Measurements from ENCODE around the gene THOC1.
"Not testable (repeated sequence)": the region's sequence is repeated elsewhere in the genome, so short reads cannot be mapped to it uniquely, and the experiment has no call there.

THOC1 gene

GRCh38 chr18:303607-304006, 35.8 kb upstream of the THOC1 start:
- Histone ChIP-seq H3K27ac (ENCODE audit: insufficient read depth, low read length, poor library complexity, severe bottlenecking) (no peak overlapping the region), H3K9me3 (ENCODE audit: control insufficient read depth, low read length) (no peaks in the 10 kb centered on the region), H3K27me3 (replicated peaks; ENCODE audit: control insufficient read depth, insufficient read depth, low read length, poor library complexity, severe bottlenecking) (no peaks in the 10 kb centered on the region), H3K36me3 (ENCODE audit: control insufficient read depth, insufficient read depth, low read length) (no peaks in the 10 kb centered on the region), H3K4me3 (ENCODE audit: insufficient read depth, low read depth, low read length, poor library complexity, severe bottlenecking) (no peak overlapping the region), H3K4me1 (ENCODE audit: control insufficient read depth, insufficient read depth, low read length, poor library complexity, severe bottlenecking) (no peaks in the 10 kb centered on the region)
- DNase-seq = no peak

GRCh38 chr18:303011-303410, 35.2 kb upstream of the THOC1 start:
- no peaks in the 10 kb centered on the region for H3K36me3 ChIP-seq (ENCODE audit: control insufficient read depth, insufficient read depth, low read length)
- H3K27me3 ChIP-seq (replicated peaks; ENCODE audit: control insufficient read depth, insufficient read depth, low read length, poor library complexity, severe bottlenecking) = no peaks in the 10 kb centered on the region
- H3K4me3 ChIP-seq (ENCODE audit: insufficient read depth, low read depth, low read length, poor library complexity, severe bottlenecking) = no peak overlapping the region
- H3K9me3 ChIP-seq (ENCODE audit: control insufficient read depth, low read length) = no peaks in the 10 kb centered on the region
- no peak overlapping the region for H3K27ac ChIP-seq (ENCODE audit: insufficient read depth, low read length, poor library complexity, severe bottlenecking)
- no peak for DNase-seq
- H3K4me1 ChIP-seq (ENCODE audit: control insufficient read depth, insufficient read depth, low read length, poor library complexity, severe bottlenecking) = no peaks in the 10 kb centered on the region

- no peak for DNase-seq
- Histone ChIP-seq H3K27me3 (replicated peaks; ENCODE audit: control insufficient read depth, insufficient read depth, low read length, poor library complexity, severe bottlenecking) (no peaks in the 10 kb centered on the region), H3K36me3 (ENCODE audit: control insufficient read depth, insufficient read depth, low read length) (no peaks in the 10 kb centered on the region), H3K9me3 (ENCODE audit: control insufficient read depth, low read length) (no peaks in the 10 kb centered on the region), H3K27ac (ENCODE audit: insufficient read depth, low read length, poor library complexity, severe bottlenecking) (no peak overlapping the region), H3K4me1 (ENCODE audit: control insufficient read depth, insufficient read depth, low read length, poor library complexity, severe bottlenecking) (no peaks in the 10 kb centered on the region), H3K4me3 (ENCODE audit: insufficient read depth, low read depth, low read length, poor library complexity, severe bottlenecking) (no peak overlapping the region)
These were observed 34.2 kb upstream of the THOC1 start for GRCh38 chr18:302097-302496.

- Histone ChIP-seq H3K27ac (ENCODE audit: insufficient read depth, low read length, poor library complexity, severe bottlenecking) (no peak overlapping the region), H3K4me1 (ENCODE audit: control insufficient read depth, insufficient read depth, low read length, poor library complexity, severe bottlenecking) (no peaks in the 10 kb centered on the region), H3K9me3 (ENCODE audit: control insufficient read depth, low read length) (no peaks in the 10 kb centered on the region), H3K27me3 (replicated peaks; ENCODE audit: control insufficient read depth, insufficient read depth, low read length, poor library complexity, severe bottlenecking) (no peaks in the 10 kb centered on the region), H3K36me3 (ENCODE audit: control insufficient read depth, insufficient read depth, low read length) (no peaks in the 10 kb centered on the region), H3K4me3 (ENCODE audit: insufficient read depth, low read depth, low read length, poor library complexity, severe bottlenecking) (no peak overlapping the region)
- DNase-seq = no peak
These were observed 30.1 kb upstream of the THOC1 start for GRCh38 chr18:297936-298335.

GRCh38 chr18:295756-296490, 28.1 kb upstream of the THOC1 start:
- no peak overlapping the region for H3K27ac ChIP-seq (ENCODE audit: insufficient read depth, low read length, poor library complexity, severe bottlenecking)
- no peaks in the 10 kb centered on the region for H3K4me1 ChIP-seq (ENCODE audit: control insufficient read depth, insufficient read depth, low read length, poor library complexity, severe bottlenecking)
- no peaks in the 10 kb centered on the region for H3K27me3 ChIP-seq (replicated peaks; ENCODE audit: control insufficient read depth, insufficient read depth, low read length, poor library complexity, severe bottlenecking)
- no peak for DNase-seq
- H3K9me3 ChIP-seq (ENCODE audit: control insufficient read depth, low read length) = no peaks in the 10 kb centered on the region
- no peaks in the 10 kb centered on the region for H3K36me3 ChIP-seq (ENCODE audit: control insufficient read depth, insufficient read depth, low read length)
- H3K4me3 ChIP-seq (ENCODE audit: insufficient read depth, low read depth, low read length, poor library complexity, severe bottlenecking) = no peak overlapping the region

- Histone ChIP-seq H3K27ac (ENCODE audit: insufficient read depth, low read length, poor library complexity, severe bottlenecking) (no peak overlapping the region), H3K27me3 (replicated peaks; ENCODE audit: control insufficient read depth, insufficient read depth, low read length, poor library complexity, severe bottlenecking) (no peaks in the 10 kb centered on the region), H3K4me3 (ENCODE audit: insufficient read depth, low read depth, low read length, poor library complexity, severe bottlenecking) (no peak overlapping the region), H3K4me1 (ENCODE audit: control insufficient read depth, insufficient read depth, low read length, poor library complexity, severe bottlenecking) (no peaks in the 10 kb centered on the region), H3K9me3 (ENCODE audit: control insufficient read depth, low read length) (no peaks in the 10 kb centered on the region), H3K36me3 (ENCODE audit: control insufficient read depth, insufficient read depth, low read length) (no peaks in the 10 kb centered on the region)
- DNase-seq = no peak
These were observed 26.7 kb upstream of the THOC1 start for GRCh38 chr18:294566-294965.

- H3K27me3 ChIP-seq (replicated peaks; ENCODE audit: control insufficient read depth, insufficient read depth, low read length, poor library complexity, severe bottlenecking) = no peaks in the 10 kb centered on the region
- no peak overlapping the region for H3K27ac ChIP-seq (ENCODE audit: insufficient read depth, low read length, poor library complexity, severe bottlenecking)
- H3K36me3 ChIP-seq (ENCODE audit: control insufficient read depth, insufficient read depth, low read length) = no peaks in the 10 kb centered on the region
- no peak for DNase-seq
- H3K9me3 ChIP-seq (ENCODE audit: control insufficient read depth, low read length) = no peaks in the 10 kb centered on the region
- no peaks in the 10 kb centered on the region for H3K4me1 ChIP-seq (ENCODE audit: control insufficient read depth, insufficient read depth, low read length, poor library complexity, severe bottlenecking)
- no peak overlapping the region for H3K4me3 ChIP-seq (ENCODE audit: insufficient read depth, low read depth, low read length, poor library complexity, severe bottlenecking)
These were observed 25.7 kb upstream of the THOC1 start for GRCh38 chr18:293536-293935.

GRCh38 chr18:292271-292670, 24.4 kb upstream of the THOC1 start:
- Histone ChIP-seq H3K4me1 (ENCODE audit: control insufficient read depth, insufficient read depth, low read length, poor library complexity, severe bottlenecking) (no peaks in the 10 kb centered on the region), H3K4me3 (ENCODE audit: insufficient read depth, low read depth, low read length, poor library complexity, severe bottlenecking) (no peak overlapping the region), H3K9me3 (ENCODE audit: control insufficient read depth, low read length) (no peaks in the 10 kb centered on the region), H3K27me3 (replicated peaks; ENCODE audit: control insufficient read depth, insufficient read depth, low read length, poor library complexity, severe bottlenecking) (no peaks in the 10 kb centered on the region), H3K36me3 (ENCODE audit: control insufficient read depth, insufficient read depth, low read length) (no peaks in the 10 kb centered on the region), H3K27ac (ENCODE audit: insufficient read depth, low read length, poor library complexity, severe bottlenecking) (no peak overlapping the region)
- no peak for DNase-seq

GRCh38 chr18:289970-290369, 22.1 kb upstream of the THOC1 start:
- not testable (repeated sequence) for H3K4me1 ChIP-seq (ENCODE audit: control insufficient read depth, insufficient read depth, low read length, poor library complexity, severe bottlenecking); H3K9me3 ChIP-seq (ENCODE audit: control insufficient read depth, low read length); DNase-seq; H3K4me3 ChIP-seq (ENCODE audit: insufficient read depth, low read depth, low read length, poor library complexity, severe bottlenecking); H3K27me3 ChIP-seq (replicated peaks; ENCODE audit: control insufficient read depth, insufficient read depth, low read length, poor library complexity, severe bottlenecking); H3K36me3 ChIP-seq (ENCODE audit: control insufficient read depth, insufficient read depth, low read length); H3K27ac ChIP-seq (ENCODE audit: insufficient read depth, low read length, poor library complexity, severe bottlenecking)

- no peak overlapping the region for H3K27ac ChIP-seq (ENCODE audit: insufficient read depth, low read length, poor library complexity, severe bottlenecking)
- no peaks in the 10 kb centered on the region for H3K36me3 ChIP-seq (ENCODE audit: control insufficient read depth, insufficient read depth, low read length)
- no peaks in the 10 kb centered on the region for H3K27me3 ChIP-seq (replicated peaks; ENCODE audit: control insufficient read depth, insufficient read depth, low read length, poor library complexity, severe bottlenecking)
- no peaks in the 10 kb centered on the region for H3K9me3 ChIP-seq (ENCODE audit: control insufficient read depth, low read length)
- no peak overlapping the region for H3K4me3 ChIP-seq (ENCODE audit: insufficient read depth, low read depth, low read length, poor library complexity, severe bottlenecking)
- H3K4me1 ChIP-seq (ENCODE audit: control insufficient read depth, insufficient read depth, low read length, poor library complexity, severe bottlenecking) = no peaks in the 10 kb centered on the region
- DNase-seq = no peak
These were observed 21.2 kb upstream of the THOC1 start for GRCh38 chr18:289026-289425.

All from effector memory CD4-positive, alpha-beta T cell (primary cell).